Coronary artery (tissue), 2 donors: ENCODE results near the gene KCNJ15.

Experiments
- DNase-seq: peaks from one replicate; pipeline ENCODE4 v3.0.0-alpha.2; 2017; ENCODE audit warnings: low spot score
- H3K27ac ChIP-seq, 2 donors: fragments of 200-600 bp; sonication (generic); one replicate each; pipeline ENCODE4 v1.5.1; 2016 to 2019
- H3K4me3 ChIP-seq: fragments of 200-600 bp; sonication (generic); 2 replicates; pipeline ENCODE4 v1.5.1; 2016; ENCODE audit warnings: mild to moderate bottlenecking, moderate library complexity
- CTCF ChIP-seq: fragments of 200-600 bp; sonication (generic); IDR thresholded peaks from one replicate; pipeline ENCODE4 v1.5.1; 2019; ENCODE audit warnings: antibody characterized with exemption

The KCNJ15 gene

DNA sequence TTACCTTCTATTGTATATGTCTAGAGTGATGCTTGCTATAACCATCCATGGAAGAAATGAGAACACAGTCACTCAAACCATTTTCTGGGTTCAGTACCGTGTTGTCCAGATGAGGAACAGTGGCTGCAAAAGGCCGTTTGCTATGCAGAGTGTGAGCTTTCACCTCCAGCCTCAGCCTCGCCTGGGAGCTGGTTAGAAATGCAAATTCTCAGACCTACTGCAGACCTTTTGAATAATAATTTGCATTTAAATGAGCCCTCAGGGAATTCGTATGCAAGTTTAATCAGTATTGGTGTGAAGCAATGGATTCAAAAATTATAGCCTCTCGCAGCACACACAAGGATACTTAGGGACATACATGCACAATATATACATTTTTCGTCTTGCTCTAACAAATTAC, 24.1 kb downstream of the KCNJ15 start:
- no peak for DNase-seq
- H3K27ac ChIP-seq, result no peak overlapping the region
- TF ChIP-seq CTCF, result no peak
- no peak overlapping the region for H3K4me3 ChIP-seq

- no peak for TF ChIP-seq CTCF
- no peak for DNase-seq
- H3K27ac ChIP-seq, result peak overlapping the region in 1 of 2 donors; percentile 59
Observed at GRCh38 chr21:38282921-38283320, 26.1 kb downstream of the KCNJ15 start.

DNA sequence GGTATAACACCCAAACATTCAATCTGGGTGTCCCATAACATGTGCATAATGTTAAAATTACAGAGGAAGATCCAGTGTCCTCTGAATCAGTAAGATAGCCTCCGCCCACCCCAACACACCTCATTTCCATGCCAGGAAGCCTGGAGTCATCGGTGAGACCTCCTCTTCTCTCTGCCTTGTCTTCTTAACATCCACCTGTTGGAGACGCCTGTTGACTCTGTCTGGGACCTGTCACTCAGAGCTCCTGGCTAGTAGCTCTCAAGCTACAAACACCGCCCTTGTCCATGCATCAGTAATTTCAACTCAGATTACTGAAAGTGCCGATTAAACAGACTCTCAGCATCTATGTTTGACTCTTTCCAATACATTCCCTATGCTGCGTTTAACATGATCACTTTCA, 27.4 kb downstream of the KCNJ15 start:
- H3K4me3 ChIP-seq, result no peak overlapping the region
- DNase-seq, result no peak
- H3K27ac ChIP-seq, result no peak overlapping the region
- TF ChIP-seq CTCF, result no peak

More at GRCh38 chr21:38282921-38283320, 26.1 kb downstream of the KCNJ15 start:
- no peak overlapping the region for H3K4me3 ChIP-seq

DNA sequence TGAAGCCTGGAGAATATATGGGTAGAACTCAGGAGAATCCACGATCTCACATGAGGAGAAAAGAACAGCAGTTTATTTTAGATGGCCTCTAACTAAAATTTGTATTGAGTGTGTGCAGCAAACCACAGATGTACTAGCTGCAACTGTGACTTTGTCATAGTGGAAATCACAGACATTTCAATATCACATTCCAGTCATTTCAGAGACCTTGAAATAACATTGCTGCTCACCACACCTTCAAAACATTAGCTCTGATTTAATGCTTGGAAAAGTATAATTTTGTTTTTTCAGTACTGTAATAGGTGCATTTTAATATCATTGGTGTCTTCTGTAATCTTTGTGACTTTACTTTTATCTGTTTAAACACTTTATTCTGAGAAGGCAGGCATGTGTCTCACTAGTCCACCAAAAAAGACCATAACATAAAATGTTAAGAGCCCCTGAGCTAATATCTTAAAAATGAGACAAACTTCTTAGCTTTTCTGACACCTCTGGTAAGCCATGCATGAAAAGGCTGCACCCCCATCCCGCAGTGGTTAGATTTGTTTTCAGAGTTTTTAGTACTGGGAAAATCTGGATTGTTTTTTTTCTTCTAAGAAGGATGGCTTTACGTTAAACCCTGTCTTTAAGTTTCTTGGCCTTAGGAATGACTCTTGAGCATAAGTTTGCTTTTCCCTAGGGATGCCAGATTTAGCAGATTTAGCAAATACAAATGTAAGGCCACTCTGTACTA, 30.1 kb downstream of the KCNJ15 start:
- H3K4me3 ChIP-seq, result no peak overlapping the region
- H3K27ac ChIP-seq, result no peak overlapping the region
- DNase-seq, result no peak
- no peak for TF ChIP-seq CTCF

- no peak for TF ChIP-seq CTCF
- Histone ChIP-seq H3K27ac (no peak overlapping the region), H3K4me3 (no peak overlapping the region)
- no peak for DNase-seq
Observed at GRCh38 chr21:38287476-38287875, 30.7 kb downstream of the KCNJ15 start.

DNA sequence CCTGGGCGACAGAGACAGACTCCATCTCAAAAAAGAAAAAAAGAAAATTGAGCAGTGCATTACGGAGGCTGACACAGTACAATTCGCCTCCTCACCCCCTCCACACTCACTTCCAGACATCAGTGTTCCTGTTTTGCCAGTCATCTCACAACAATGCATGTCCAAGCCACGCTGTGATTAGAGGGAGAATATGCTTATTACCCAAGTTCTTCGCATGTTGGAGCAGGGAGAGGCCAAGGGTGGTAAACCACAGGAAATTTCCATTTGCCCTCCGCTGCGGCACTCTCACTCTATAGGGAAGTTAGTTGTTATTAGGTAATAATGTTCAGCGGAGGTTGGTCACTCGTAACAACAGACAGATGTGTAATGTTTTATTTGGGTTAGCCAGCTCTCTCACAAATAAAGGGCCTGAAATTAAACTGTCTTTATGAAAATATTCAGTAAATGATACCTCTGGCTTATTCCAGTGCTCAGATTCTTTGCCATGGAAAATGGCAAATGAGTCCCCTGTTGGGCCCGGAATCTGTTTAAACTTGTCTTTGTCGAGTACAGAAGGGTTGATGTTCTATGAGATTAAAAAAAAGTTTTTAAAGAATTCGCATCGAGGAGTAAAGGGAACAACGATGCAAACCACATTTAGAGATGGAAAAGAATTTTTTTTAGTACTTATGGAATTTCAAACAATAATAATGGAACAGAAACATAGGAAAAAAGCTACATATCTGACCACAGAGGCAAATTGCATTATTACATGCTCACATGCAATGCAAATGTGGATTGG, 33.1 kb downstream of the KCNJ15 start:
- Histone ChIP-seq H3K4me3 (no peak overlapping the region), H3K27ac (no peak overlapping the region)
- no peak for DNase-seq
- TF ChIP-seq CTCF, result no peak

DNA sequence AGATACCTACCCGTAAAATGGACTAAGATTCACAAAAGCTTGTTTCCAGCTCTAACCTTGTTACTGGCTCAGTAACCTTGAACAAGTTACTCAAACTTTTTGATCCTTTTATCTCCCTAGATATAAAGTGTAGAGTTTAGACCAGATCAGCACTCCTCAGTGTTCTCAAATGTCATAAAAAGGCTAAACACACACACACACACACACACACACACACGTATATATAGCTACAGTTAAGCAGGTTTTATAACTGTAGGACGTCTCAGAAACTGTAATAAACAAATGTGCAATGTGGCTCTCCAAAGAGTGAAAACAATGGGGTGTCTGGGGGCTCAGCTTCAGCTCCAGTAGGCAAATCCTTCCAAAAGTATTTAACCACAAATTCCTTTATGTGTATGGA, 34.0 kb downstream of the KCNJ15 start:
- DNase-seq, result no peak
- no peak for TF ChIP-seq CTCF
- H3K4me3 ChIP-seq, result no peak overlapping the region
- H3K27ac ChIP-seq, result no peak overlapping the region
